B cell (primary cell): ENCODE data around the gene CTDNEP1. TPM values are rescaled to one million over a fixed set of nuclear protein-coding genes. Genes with fewer than 3 reads are reported as not detected.
A peak's percentile ranks its signal among the peaks of the same experiment; 100 is the strongest.

ENCODE experiments used
- ATAC-seq: fragments of 200-7000 bp; cut with Tn5 transposase; one replicate; pipeline ENCODE4 v1.10.0; 2021; ENCODE audit warnings: low read depth, mild to moderate bottlenecking, moderate number of reproducible peaks, moderate library complexity
- CTCF ChIA-PET: fragments of 350-600 bp; sonication (Branson Sonifier 250); formaldehyde crosslinking; loops from one replicate; lab custom pipeline; 2021; ENCODE audit warnings: antibody characterized with exemption, inconsistent platforms; lab: Charles Lee
- POLR2A ChIA-PET: fragments of 350-600 bp; sonication (Branson Sonifier 250); formaldehyde crosslinking; loops from one replicate; lab custom pipeline; 2021; ENCODE audit warnings: antibody characterized with exemption; lab: Charles Lee
- DNase-seq: peaks from one replicate; pipeline ENCODE4 v3.0.0; 2013
- H2AFZ ChIP-seq: 2 replicates; pipeline ENCODE4 v1.6.1; 2012; ENCODE audit warnings: mild to moderate bottlenecking, low read depth, low read length; ENCODE audit not compliant: insufficient read depth, poor library complexity, severe bottlenecking
- H3K27ac ChIP-seq, 2 donors: 1 replicate in 1 of 2; 2 replicates in 1 of 2; pipeline ENCODE4 v1.5.1; 2012 to 2013; ENCODE audit warnings: low read length in 2 of 2, mild to moderate bottlenecking in 2 of 2, moderate library complexity in 1 of 2
- H3K27me3 ChIP-seq, 4 experiments: fragments of 200-600 bp in 1 of 4; sonication (generic) in 1 of 4; replicated peaks in 1 of 4; 1 replicate in 2 of 4; 2 replicates in 2 of 4; pipeline versions ENCODE4 v1.6.1 to v1.7.0; 2013 to 2016; ENCODE audit warnings: low read length in 3 of 4, mild to moderate bottlenecking in 2 of 4, mixed read lengths in 1 of 4, moderate library complexity in 1 of 4; ENCODE audit not compliant: insufficient read depth in 4 of 4, control insufficient read depth in 3 of 4; ENCODE audit errors: control extremely low read depth in 1 of 4
- H3K36me3 ChIP-seq, 2 experiments: replicated peaks in 1 of 2; 1 replicate in 1 of 2; 2 replicates in 1 of 2; pipeline versions ENCODE4 v1.6.1 to v1.7.1; 2013; ENCODE audit warnings: low read length in 1 of 2; ENCODE audit not compliant: insufficient read depth in 2 of 2, control insufficient read depth in 1 of 2; ENCODE audit errors: control extremely low read depth in 1 of 2, extremely low read depth in 1 of 2
- H3K4me1 ChIP-seq, 2 donors: fragments of 200-600 bp in 1 of 2; sonication (generic) in 1 of 2; 1 replicate in 1 of 2; 2 replicates in 1 of 2; pipeline versions ENCODE4 v1.5.1 to v1.6.1; 2013 to 2017; ENCODE audit warnings: low read length in 2 of 2; ENCODE audit not compliant: control insufficient read depth in 2 of 2, insufficient read depth in 2 of 2
- H3K4me2 ChIP-seq: replicated peaks from 2 replicates; pipeline ENCODE3; 2012; ENCODE audit warnings: mild to moderate bottlenecking, low read depth, low read length; ENCODE audit not compliant: poor library complexity, severe bottlenecking
- H3K4me3 ChIP-seq, 5 experiments: fragments of 200-600 bp in 1 of 5; sonication (generic) in 1 of 5; 1 replicate in 3 of 5; 2 replicates in 2 of 5; pipeline versions ENCODE4 v1.5.1 to v1.7.0; 2011 to 2016; ENCODE audit warnings: low read length in 4 of 5, mild to moderate bottlenecking in 4 of 5, low read depth in 2 of 5, control low read depth in 1 of 5, moderate library complexity in 1 of 5; ENCODE audit not compliant: insufficient read depth in 1 of 5; ENCODE audit errors: control extremely low read depth in 1 of 5, extremely low read depth in 1 of 5
- H3K79me2 ChIP-seq: fragments of 200-600 bp; sonication (generic); one replicate; pipeline ENCODE4 v1.6.0; 2016; ENCODE audit warnings: low read length; ENCODE audit not compliant: control insufficient read depth, insufficient read depth
- H3K9ac ChIP-seq: fragments of 200-600 bp; sonication (generic); 2 replicates; pipeline ENCODE4 v1.6.1; 2017; ENCODE audit warnings: mild to moderate bottlenecking, low read length, moderate library complexity
- H3K9me3 ChIP-seq, 3 donors: one replicate each; pipeline versions ENCODE4 v1.6.1 to v1.7.1; 2013; ENCODE audit warnings: low read length in 2 of 3; ENCODE audit not compliant: control insufficient read depth in 2 of 3, insufficient read depth in 1 of 3; ENCODE audit errors: control extremely low read depth in 1 of 3
- H4K20me1 ChIP-seq: 2 replicates; pipeline ENCODE4 v1.6.0; 2012; ENCODE audit warnings: mild to moderate bottlenecking, low read length; ENCODE audit not compliant: insufficient read depth, control insufficient read depth, poor library complexity, severe bottlenecking
- H3K27ac Mint-ChIP-seq: one replicate; pipeline ENCODE4 v1.8.0; 2021; ENCODE audit warnings: mixed read lengths
- H3K27me3 Mint-ChIP-seq: one replicate; pipeline ENCODE4 v1.8.0; 2021; ENCODE audit warnings: mixed read lengths
- H3K4me1 Mint-ChIP-seq: one replicate; pipeline ENCODE4 v1.8.0; 2021; ENCODE audit warnings: mixed read lengths
- H3K4me3 Mint-ChIP-seq: one replicate; pipeline ENCODE4 v1.8.0; 2021; ENCODE audit warnings: mixed read lengths
- H3K9me3 Mint-ChIP-seq: one replicate; pipeline ENCODE4 v1.8.0; 2022; ENCODE audit warnings: mixed read lengths; ENCODE audit not compliant: insufficient read depth
- CTCF ChIP-seq: fragments of 200-600 bp; IDR thresholded peaks from one replicate; pipeline ENCODE4 v1.8.0; 2022; ENCODE audit warnings: antibody characterized with exemption, mild to moderate bottlenecking
- EZH2 ChIP-seq: IDR thresholded peaks from 2 replicates; pipeline ENCODE4 v1.6.1; 2012; ENCODE audit warnings: borderline replicate concordance, low read depth, mild to moderate bottlenecking, moderate library complexity, low read length; ENCODE audit not compliant: insufficient read depth, poor library complexity, severe bottlenecking
- WGBS: methylation state at CpG from one replicate; pipeline ENCODE4 v1.1.5; 2013; ENCODE audit warnings: missing lambda C conversion rate; ENCODE audit not compliant: insufficient coverage; 5-methylcytosine and 5-hydroxymethylcytosine counted together
- intact Hi-C: fragments of 100-400 bp; cut with micrococcal nuclease; formaldehyde crosslinking; loops from one replicate; pipeline ENCODE4 v1.10.0; 2022
- polyA plus RNA-seq: library from polyadenylated mRNA; depleted of rRNA; stranded (reverse); fragments of >200 nt; gene quantifications from 2 replicates; pipeline ENCODE4 v1.2.3, GENCODE V29; 2012
- total RNA-seq, 2 donors: library from RNA; stranded (reverse); fragments of 120-200 nt in 1 of 2; gene quantifications; 1 replicate in 1 of 2; 2 replicates in 1 of 2; pipeline versions ENCODE4 v1.2.3 to v1.2.4, GENCODE V29; 2013 to 2022

The CTDNEP1 gene
- total and polyA plus RNA-seq, 2 donors (not counting 1 experiment from before 2014, with no cell fraction given), result 125 to 162 TPM

- Histone ChIP-seq H3K4me3 (peak overlapping the region in 4 of 5 experiments; percentile 20 to 38 (median 35)), H2AFZ (peak overlapping the region; percentile 77), H3K27ac (no peak overlapping the region), H3K27me3 (peaks cover 0 to 17% (median 8%) of the 10 kb centered on the region in 4 experiments), H4K20me1 (no peaks in the 10 kb centered on the region), H3K4me1 (peaks cover 27 to 32% of the 10 kb centered on the region in 2 donors), H3K36me3 (peaks cover 3 to 14% of the 10 kb centered on the region in 2 experiments), H3K79me2 (no peaks in the 10 kb centered on the region), H3K4me2 (peak overlapping the region; percentile 99), H3K9me3 (peaks cover 0 to 4% (median 0%) of the 10 kb centered on the region in 3 donors), H3K9ac (peak overlapping the region; percentile 58)
- ChIA-PET CTCF (interaction anchor here (0.6 kb wide), 1 partner anchor 49 kb away, joined by 3 read pairs; no protein-coding TSS in a partner anchor), POLR2A (no interaction called here)
- H3K27me3 Mint-ChIP-seq, result peaks cover 23% of the 10 kb centered on the region
- H3K9me3 Mint-ChIP-seq, result no peaks in the 10 kb centered on the region
- H3K27ac Mint-ChIP-seq, result peak overlapping the region; percentile 66
- H3K4me3 Mint-ChIP-seq, result peak overlapping the region; percentile 72
- WGBS, result 1% methylated on average over 15 of the region's 26 CpGs
- DNase-seq (peak; percentile 51), ATAC-seq (peak; percentile 16)
- TF ChIP-seq EZH2, result no peak
- TF ChIP-seq CTCF, result no peak
- intact Hi-C loops, result loop anchor here (2.0 kb wide), 1 partner anchor 18 kb away; the partner anchor contains the start of gene SLC2A4
- H3K4me1 Mint-ChIP-seq, result peaks cover 27% of the 10 kb centered on the region
Measured at GRCh38 chr17:7262935-7263800, 11.6 kb upstream of the CTDNEP1 start.
